Measurements from ENCODE around the gene DNAJC5.

DNAJC5 gene

DNA sequence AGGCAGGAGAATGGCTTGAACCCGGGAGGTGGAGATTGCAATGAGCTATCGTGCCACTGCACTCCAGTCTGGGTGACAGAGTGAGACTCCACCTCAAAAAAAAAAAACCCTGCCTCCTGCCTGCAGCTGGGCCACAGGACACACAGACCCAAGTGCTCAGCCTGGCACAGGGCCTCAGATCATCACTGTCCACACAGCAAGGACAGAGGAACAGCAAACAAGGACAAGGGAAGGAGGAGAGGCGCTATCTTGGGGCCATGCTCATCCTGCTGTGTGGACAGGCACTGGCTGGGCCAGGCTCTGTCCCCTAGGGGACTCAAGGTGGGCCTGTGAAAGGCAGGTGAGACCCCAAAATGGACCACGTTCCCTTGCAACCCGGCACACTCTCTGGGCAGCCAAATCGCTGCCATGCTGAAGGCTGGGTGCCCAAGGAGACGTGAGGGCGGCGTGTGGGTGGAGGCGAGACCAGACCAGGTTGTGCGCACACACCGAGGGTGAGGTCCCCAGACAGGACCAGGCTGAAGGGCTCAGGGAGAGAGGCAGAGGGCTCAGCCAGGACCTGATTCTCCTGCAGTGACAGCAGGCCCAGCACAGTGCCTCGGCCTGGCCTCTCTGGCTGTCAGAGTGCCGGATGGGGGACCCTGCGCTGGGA, 52.2 kb downstream of the DNAJC5 start:
- ATAC-seq (replicated peaks) (no peak), DNase-seq (no peak)
- Mint-ChIP-seq H3K4me1 (ENCODE audit: low read depth in 2 of 2) (peaks cover 34 to 36% of the 10 kb centered on the region in 2 donors), H3K27me3 (no peaks in the 10 kb centered on the region), H3K4me3 (peak overlapping the region; percentile 90 to 94), H3K27ac (peak overlapping the region; percentile 46 to 92), H3K36me3 (ENCODE audit: insufficient read depth) (peaks cover 47% of the 10 kb centered on the region), H3K9me3 (no peaks in the 10 kb centered on the region)

GRCh38 chr20:63947638-63948456, 52.9 kb downstream of the DNAJC5 start:
- Mint-ChIP-seq H3K27ac (peak overlapping the region; percentile 92 to 97), H3K9me3 (no peaks in the 10 kb centered on the region), H3K4me1 (ENCODE audit: low read depth in 2 of 2) (peaks cover 34 to 36% of the 10 kb centered on the region in 2 donors), H3K27me3 (no peaks in the 10 kb centered on the region), H3K4me3 (peak overlapping the region; percentile 90 to 94), H3K36me3 (ENCODE audit: insufficient read depth) (peaks cover 43% of the 10 kb centered on the region)
- ATAC-seq (replicated peaks) = no peak
- DNase-seq = peak in 1 of 3 experiments; percentile 35

DNA sequence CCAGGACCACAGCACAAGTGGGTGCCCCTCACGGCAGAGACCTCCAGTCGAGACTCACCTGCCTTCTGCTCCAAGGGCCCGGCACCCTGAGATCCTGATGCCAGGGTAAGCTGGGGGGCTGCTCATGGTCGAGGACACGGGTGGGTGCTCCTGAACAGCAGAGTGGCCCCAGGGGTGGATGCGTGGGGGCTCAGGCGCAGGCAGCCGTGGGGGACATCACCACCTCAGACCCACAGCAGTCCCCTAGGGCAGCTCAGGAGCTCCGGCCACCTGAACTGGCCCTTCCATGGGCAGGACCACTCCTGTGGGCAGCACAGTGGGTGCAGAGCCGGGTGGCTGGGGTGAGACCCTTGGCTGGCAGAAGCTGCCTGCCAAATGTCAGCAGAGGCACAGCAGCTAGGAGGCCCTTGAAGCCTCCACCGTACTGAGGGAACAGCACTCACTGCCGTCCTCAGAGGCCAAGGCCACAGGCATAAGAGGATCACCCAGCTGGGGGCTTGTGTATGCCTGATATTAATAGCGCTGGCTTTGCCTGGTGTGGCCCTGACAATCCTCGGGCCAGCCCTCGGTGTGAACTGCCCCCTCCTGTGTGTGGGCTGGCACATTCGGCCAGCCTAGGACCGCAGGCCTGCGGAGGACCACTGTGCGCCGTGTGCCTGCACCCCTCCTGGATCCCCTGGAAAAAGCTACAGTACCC, 55.9 kb downstream of the DNAJC5 start:
- Mint-ChIP-seq H3K9me3 (no peaks in the 10 kb centered on the region), H3K4me1 (ENCODE audit: low read depth in 2 of 2) (peaks cover 48 to 49% of the 10 kb centered on the region in 2 donors)
- ATAC-seq (replicated peaks) = no peak

GRCh38 chr20:63951398-63952209, 56.7 kb downstream of the DNAJC5 start:
- H3K27ac Mint-ChIP-seq = no peak overlapping the region
- peaks cover 48 to 49% of the 10 kb centered on the region in 2 donors for H3K4me1 Mint-ChIP-seq (ENCODE audit: low read depth in 2 of 2)
- no peaks in the 10 kb centered on the region for H3K27me3 Mint-ChIP-seq
- DNase-seq (no peak), ATAC-seq (replicated peaks) (no peak)
- no peaks in the 10 kb centered on the region for H3K9me3 Mint-ChIP-seq
- H3K36me3 Mint-ChIP-seq (ENCODE audit: insufficient read depth) = peaks cover 45% of the 10 kb centered on the region
- H3K4me3 Mint-ChIP-seq = no peak overlapping the region

More for the DNA sequence above, 55.9 kb downstream of the DNAJC5 start:
- Mint-ChIP-seq H3K36me3 (ENCODE audit: insufficient read depth) (peaks cover 39% of the 10 kb centered on the region), H3K27me3 (no peaks in the 10 kb centered on the region), H3K4me3 (no peak overlapping the region), H3K27ac (no peak overlapping the region)
- DNase-seq = no peak

DNA sequence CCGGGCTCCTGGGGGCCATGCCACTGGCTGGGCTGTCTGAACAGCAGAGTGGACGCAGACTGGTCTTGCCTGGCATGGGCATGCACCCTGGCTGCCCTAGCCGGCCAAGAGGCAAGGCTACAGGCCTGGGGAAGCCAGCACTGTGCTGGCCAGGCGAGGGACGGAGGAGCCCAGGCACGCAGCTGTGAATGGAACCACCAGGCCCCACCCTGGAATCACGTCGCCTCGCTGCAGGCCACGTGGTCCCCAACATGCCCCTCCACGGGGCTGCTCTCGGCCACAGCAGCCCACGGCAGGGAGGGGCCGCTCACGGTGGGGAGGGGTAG, 57.2 kb downstream of the DNAJC5 start:
- H3K27ac Mint-ChIP-seq = peak overlapping the region in 1 of 2 donors; percentile 84
- peaks cover 41% of the 10 kb centered on the region for H3K36me3 Mint-ChIP-seq (ENCODE audit: insufficient read depth)
- no peaks in the 10 kb centered on the region for H3K9me3 Mint-ChIP-seq
- ATAC-seq (replicated peaks) (no peak), DNase-seq (no peak)
- H3K4me3 Mint-ChIP-seq = no peak overlapping the region
- peaks cover 46 to 47% of the 10 kb centered on the region in 2 donors for H3K4me1 Mint-ChIP-seq (ENCODE audit: low read depth in 2 of 2)
- no peaks in the 10 kb centered on the region for H3K27me3 Mint-ChIP-seq

DNA sequence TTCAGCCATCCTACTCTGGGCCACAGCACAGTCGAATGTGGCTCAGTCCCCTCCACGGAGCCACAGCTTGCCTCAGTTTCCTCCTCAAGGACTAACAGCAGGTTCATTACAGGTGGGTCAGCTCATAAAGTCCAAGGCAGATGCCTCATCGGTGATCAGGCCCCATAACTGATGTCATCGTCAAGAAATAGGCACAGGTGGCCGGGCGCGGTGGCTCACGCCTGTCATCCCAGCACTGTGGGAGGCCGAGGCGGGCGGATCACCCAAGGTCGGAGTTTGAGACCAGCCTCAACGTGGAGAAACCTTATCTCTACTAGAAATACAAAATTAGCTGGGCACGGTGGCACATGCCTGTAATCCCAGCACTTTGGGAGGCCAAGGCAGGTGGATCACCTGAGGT, 57.8 kb downstream of the DNAJC5 start:
- peaks cover 43 to 44% of the 10 kb centered on the region in 2 donors for H3K4me1 Mint-ChIP-seq (ENCODE audit: low read depth in 2 of 2)

GRCh38 chr20:63953764-63954429, 59.0 kb downstream of the DNAJC5 start:
- Mint-ChIP-seq H3K9me3 (no peaks in the 10 kb centered on the region), H3K4me1 (ENCODE audit: low read depth in 2 of 2) (peaks cover 33 to 36% of the 10 kb centered on the region in 2 donors), H3K4me3 (peak overlapping the region; percentile 75 to 77), H3K27ac (peak overlapping the region; percentile 58 to 84), H3K36me3 (ENCODE audit: insufficient read depth) (peaks cover 28% of the 10 kb centered on the region), H3K27me3 (no peaks in the 10 kb centered on the region)
- ATAC-seq (replicated peaks) = no peak
- DNase-seq = no peak

More for the DNA sequence above, 57.8 kb downstream of the DNAJC5 start:
- Mint-ChIP-seq H3K27me3 (no peaks in the 10 kb centered on the region), H3K9me3 (no peaks in the 10 kb centered on the region), H3K36me3 (ENCODE audit: insufficient read depth) (peaks cover 39% of the 10 kb centered on the region), H3K4me3 (peak overlapping the region; percentile 54 to 77), H3K27ac (peak overlapping the region; percentile 58 to 84)
- ATAC-seq (replicated peaks) (no peak), DNase-seq (no peak)

DNA sequence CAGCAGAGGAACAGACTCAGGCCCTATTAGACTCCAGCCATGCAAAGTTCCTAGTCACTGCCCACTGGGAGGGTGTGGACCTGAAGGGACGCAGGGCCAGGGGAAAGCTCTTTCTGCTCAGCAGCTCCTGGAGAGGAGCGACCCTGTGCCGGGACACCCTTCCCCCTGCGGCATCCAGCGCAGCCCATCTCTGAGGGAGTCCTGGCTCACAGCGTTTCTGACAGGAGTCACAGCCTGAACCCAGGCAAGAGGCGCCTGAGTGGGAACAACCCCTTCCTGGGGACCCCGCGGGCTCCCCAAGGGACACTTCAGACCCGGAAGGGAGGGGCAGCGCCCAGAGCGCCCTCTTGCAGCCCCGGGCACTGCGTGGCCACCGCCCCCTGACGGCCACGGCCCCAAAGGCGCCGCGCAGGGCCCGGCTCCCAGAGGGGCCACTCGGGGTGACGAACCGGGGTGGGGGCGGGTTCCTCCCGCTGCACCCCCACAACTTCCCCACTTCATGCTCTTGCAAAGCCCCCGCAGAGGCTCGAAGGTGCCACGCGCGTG, 60.4 kb downstream of the DNAJC5 start:
- no peaks in the 10 kb centered on the region for H3K27me3 Mint-ChIP-seq
- peak overlapping the region; percentile 20 to 73 for H3K27ac Mint-ChIP-seq
- peak overlapping the region; percentile 75 to 77 for H3K4me3 Mint-ChIP-seq
- DNase-seq (no peak), ATAC-seq (replicated peaks) (peak; percentile 5)
- no peaks in the 10 kb centered on the region for H3K9me3 Mint-ChIP-seq
- H3K4me1 Mint-ChIP-seq (ENCODE audit: low read depth in 2 of 2) = peaks cover 26% of the 10 kb centered on the region in 2 donors
- peaks cover 15% of the 10 kb centered on the region for H3K36me3 Mint-ChIP-seq (ENCODE audit: insufficient read depth)

DNA sequence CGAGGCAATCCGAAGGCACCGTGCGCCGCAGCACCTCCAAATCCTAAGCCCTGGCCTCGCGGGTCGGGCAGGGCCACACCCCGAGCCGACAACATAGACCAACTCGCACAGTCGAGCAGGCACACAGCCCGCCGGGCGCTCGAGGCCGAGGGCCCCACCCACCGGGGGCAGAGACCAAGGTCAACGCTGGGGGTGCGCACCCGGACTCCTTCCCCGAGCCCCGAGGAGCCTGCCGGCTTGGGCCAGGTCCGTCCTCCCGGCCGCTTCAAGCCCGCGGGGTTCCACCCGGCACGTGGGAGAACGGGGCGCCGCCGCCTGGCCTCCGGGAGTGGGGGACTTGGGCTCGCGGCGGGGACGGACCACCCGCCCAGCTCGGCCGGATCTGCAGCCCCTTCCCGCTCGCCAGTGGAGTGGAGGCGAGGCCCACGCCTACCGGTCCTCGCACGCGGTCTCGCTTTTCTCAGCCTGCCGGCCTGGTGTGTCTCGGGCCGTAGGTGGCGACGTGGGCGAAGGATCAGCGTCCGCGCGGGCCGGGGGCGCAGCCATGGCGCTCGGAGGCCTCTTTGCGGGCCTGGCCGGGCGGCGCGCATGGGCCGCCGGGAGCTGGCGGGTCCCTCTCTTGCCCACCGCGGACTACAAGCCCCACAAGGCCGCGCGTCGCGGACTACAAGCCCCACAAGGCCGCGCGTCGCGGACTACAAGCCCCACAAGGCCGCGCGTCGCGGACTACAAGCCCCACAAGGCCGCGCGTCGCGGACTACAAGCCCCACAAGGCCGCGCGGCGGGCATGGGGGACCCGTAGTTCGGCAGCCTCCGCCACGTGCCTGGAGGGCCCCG, 61.1 kb downstream of the DNAJC5 start, which contains the start of gene UCKL1:
TSS of gene UCKL1 (minus strand) at position 590 of the 837 bp plus-strand sequence. CDS start at position 546, 44 bp downstream.
- Mint-ChIP-seq H3K4me1 (ENCODE audit: low read depth in 2 of 2) (peaks cover 26% of the 10 kb centered on the region in 2 donors), H3K27ac (peak within 1 kb of the TSS; percentile 73 to 80), H3K36me3 (ENCODE audit: insufficient read depth) (peaks cover 15% of the 10 kb centered on the region), H3K9me3 (no peaks in the 10 kb centered on the region), H3K27me3 (no peaks in the 10 kb centered on the region), H3K4me3 (peak within 1 kb of the TSS; percentile 75 to 77)
- DNase-seq (peak; percentile 84 to 89 (median 88)), ATAC-seq (replicated peaks) (peak; percentile 81)

- peaks cover 26% of the 10 kb centered on the region in 2 donors for H3K4me1 Mint-ChIP-seq (ENCODE audit: low read depth in 2 of 2)
- DNase-seq = no peak
- peak; percentile 21 for ATAC-seq (replicated peaks)
- H3K4me3 Mint-ChIP-seq = peak overlapping the region; percentile 75 to 77
- H3K9me3 Mint-ChIP-seq = no peaks in the 10 kb centered on the region
- no peaks in the 10 kb centered on the region for H3K27me3 Mint-ChIP-seq
- H3K27ac Mint-ChIP-seq = peak overlapping the region in 1 of 2 donors; percentile 73
- peaks cover 13% of the 10 kb centered on the region for H3K36me3 Mint-ChIP-seq (ENCODE audit: insufficient read depth)
These were observed 61.7 kb downstream of the DNAJC5 start for GRCh38 chr20:63956664-63957003.

DNA sequence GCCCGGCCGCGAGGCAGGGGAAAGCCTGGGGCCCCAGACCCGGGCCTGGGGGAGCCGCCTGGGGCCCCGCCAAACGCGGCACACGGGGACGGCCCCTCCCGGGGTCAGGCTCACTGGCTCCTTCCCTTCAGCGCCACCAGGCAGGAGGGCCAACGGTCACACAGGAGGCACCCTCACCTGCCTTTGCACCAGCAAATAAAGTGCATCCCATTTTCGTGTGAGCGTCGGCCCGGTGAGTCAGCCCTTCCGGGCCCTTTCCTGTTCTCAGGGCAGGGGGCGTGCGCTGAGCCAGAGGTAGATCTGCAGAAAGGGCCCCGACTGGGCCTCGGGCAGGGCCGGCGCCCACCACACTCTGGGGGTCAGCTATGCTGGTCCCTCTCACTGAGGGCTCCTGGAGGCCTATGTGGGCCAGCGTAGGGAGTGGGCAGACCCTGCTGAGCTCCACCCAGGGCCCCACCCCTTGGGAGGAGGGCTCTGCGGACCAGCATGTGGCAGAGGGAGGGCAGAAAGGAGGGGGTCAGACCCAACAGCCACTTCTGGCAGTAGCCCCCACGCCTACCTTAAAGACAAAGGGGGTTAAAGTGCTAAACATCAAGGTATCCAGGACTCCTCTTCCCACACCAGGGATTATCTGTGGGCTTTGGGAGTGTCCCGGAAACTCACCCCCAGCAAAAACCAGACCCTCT, 62.2 kb downstream of the DNAJC5 start:
- H3K27ac Mint-ChIP-seq = peak overlapping the region in 1 of 2 donors; percentile 80
- H3K27me3 Mint-ChIP-seq = no peaks in the 10 kb centered on the region
- peaks cover 13% of the 10 kb centered on the region for H3K36me3 Mint-ChIP-seq (ENCODE audit: insufficient read depth)
- peak overlapping the region; percentile 75 to 77 for H3K4me3 Mint-ChIP-seq
- ATAC-seq (replicated peaks) = peak; percentile 43
- no peaks in the 10 kb centered on the region for H3K9me3 Mint-ChIP-seq
- peak in 1 of 3 experiments; percentile 31 for DNase-seq
- peaks cover 26% of the 10 kb centered on the region in 2 donors for H3K4me1 Mint-ChIP-seq (ENCODE audit: low read depth in 2 of 2)
